Vagina (tissue), 2 donors: ENCODE results near the gene PKIG. TPM values are rescaled to one million over a fixed set of nuclear protein-coding genes. Genes with fewer than 3 reads are reported as not detected.

Experiments
- DNase-seq, 2 donors: peaks; one replicate each; pipeline ENCODE4 v3.0.0-alpha.2; 2017; ENCODE audit errors: extremely low spot score in 2 of 2
- H3K27ac ChIP-seq: fragments of 200-600 bp; sonication (generic); one replicate; pipeline ENCODE4 v1.5.1; 2019
- H3K27me3 ChIP-seq: fragments of 200-600 bp; sonication (generic); one replicate; pipeline ENCODE4 v1.5.1; 2019
- H3K36me3 ChIP-seq, 2 donors: fragments of 200-600 bp; sonication (generic); one replicate each; pipeline ENCODE4 v1.5.1; 2017 to 2019
- H3K4me1 ChIP-seq: fragments of 200-600 bp; sonication (generic); one replicate; pipeline ENCODE4 v1.5.1; 2019
- H3K4me3 ChIP-seq, 2 donors: fragments of 200-600 bp; sonication (generic); 1 replicate in 1 of 2; 2 replicates in 1 of 2; pipeline ENCODE4 v1.5.1; 2016 to 2019
- H3K9me3 ChIP-seq: fragments of 200-600 bp; sonication (generic); one replicate; pipeline ENCODE4 v1.5.1; 2019
- POLR2A ChIP-seq, 2 donors: fragments of 450-650 bp; IDR thresholded peaks; one replicate each; pipeline ENCODE4 v1.6.1; 2017; ENCODE audit warnings: antibody characterized with exemption in 2 of 2, mild to moderate bottlenecking in 2 of 2, moderate library complexity in 2 of 2
- POLR2AphosphoS5 ChIP-seq, 2 donors: sonication (generic); formaldehyde crosslinking; IDR thresholded peaks; one replicate each; pipeline ENCODE4 v1.9.0; 2017; ENCODE audit warnings: antibody characterized with exemption in 2 of 2, mild to moderate bottlenecking in 2 of 2, low read depth in 1 of 2; ENCODE audit not compliant: insufficient read depth in 1 of 2
- intact Hi-C: fragments of 100-400 bp; cut with DNase I; formaldehyde crosslinking; loops from one replicate; pipeline ENCODE4 v1.15.1; 2023
- total RNA-seq: library from RNA; depleted of rRNA; stranded (reverse); fragments of >200 nt; gene quantifications from one replicate; pipeline ENCODE4 v1.2.3, GENCODE V29; 2016
- TF ChIP-seq, protein P1 (sequence below), 3 experiments: fragments of 450-650 bp in 2 of 3; fragments of 200-600 bp in 1 of 3; sonication (generic) in 1 of 3; IDR thresholded peaks; one replicate each; pipeline ENCODE4 v1.5.1; 2017 to 2019; ENCODE audit warnings: antibody characterized with exemption in 3 of 3, mild to moderate bottlenecking in 2 of 3, moderate library complexity in 2 of 3

PKIG gene
- total RNA-seq, 1 donor from 2014 or later = 146 TPM

DNA sequence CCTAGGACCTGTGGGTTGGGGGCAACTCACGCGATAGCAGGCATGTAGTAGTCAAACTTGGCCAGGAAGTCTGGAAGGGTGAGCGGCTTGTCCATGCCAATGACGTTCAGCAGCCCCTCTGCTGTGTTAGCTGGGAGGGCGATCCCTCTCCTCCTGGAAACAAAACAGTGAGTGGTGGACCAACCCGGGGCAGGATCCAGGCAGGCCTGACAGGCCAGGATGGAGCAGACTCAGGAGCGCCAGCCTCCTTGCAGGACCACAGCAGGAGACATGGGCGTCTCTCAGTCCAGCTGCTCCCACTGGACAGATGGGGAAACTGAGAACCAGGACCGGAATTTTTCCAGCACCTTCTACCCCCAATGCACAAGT lies 46.6 kb downstream of the PKIG start:
- Histone ChIP-seq H3K9me3 (no peaks in the 10 kb centered on the region), H3K27me3 (no peaks in the 10 kb centered on the region), H3K27ac (no peak overlapping the region), H3K4me1 (peaks cover 8% of the 10 kb centered on the region), H3K4me3 (no peak overlapping the region), H3K36me3 (peaks cover 0 to under 1% of the 10 kb centered on the region in 2 donors)
- intact Hi-C loops = no loop called here
- TF ChIP-seq POLR2AphosphoS5 (IDR thresholded peaks at IDR 0.05; ENCODE audit: insufficient read depth in 1 of 2, low read depth in 1 of 2) (no peak), POLR2A (IDR thresholded peaks at IDR 0.05) (no peak)
- TF ChIP-seq, protein P1, sequence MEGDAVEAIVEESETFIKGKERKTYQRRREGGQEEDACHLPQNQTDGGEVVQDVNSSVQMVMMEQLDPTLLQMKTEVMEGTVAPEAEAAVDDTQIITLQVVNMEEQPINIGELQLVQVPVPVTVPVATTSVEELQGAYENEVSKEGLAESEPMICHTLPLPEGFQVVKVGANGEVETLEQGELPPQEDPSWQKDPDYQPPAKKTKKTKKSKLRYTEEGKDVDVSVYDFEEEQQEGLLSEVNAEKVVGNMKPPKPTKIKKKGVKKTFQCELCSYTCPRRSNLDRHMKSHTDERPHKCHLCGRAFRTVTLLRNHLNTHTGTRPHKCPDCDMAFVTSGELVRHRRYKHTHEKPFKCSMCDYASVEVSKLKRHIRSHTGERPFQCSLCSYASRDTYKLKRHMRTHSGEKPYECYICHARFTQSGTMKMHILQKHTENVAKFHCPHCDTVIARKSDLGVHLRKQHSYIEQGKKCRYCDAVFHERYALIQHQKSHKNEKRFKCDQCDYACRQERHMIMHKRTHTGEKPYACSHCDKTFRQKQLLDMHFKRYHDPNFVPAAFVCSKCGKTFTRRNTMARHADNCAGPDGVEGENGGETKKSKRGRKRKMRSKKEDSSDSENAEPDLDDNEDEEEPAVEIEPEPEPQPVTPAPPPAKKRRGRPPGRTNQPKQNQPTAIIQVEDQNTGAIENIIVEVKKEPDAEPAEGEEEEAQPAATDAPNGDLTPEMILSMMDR (IDR thresholded peaks at IDR 0.05) = no peak
- no peak for DNase-seq

DNA sequence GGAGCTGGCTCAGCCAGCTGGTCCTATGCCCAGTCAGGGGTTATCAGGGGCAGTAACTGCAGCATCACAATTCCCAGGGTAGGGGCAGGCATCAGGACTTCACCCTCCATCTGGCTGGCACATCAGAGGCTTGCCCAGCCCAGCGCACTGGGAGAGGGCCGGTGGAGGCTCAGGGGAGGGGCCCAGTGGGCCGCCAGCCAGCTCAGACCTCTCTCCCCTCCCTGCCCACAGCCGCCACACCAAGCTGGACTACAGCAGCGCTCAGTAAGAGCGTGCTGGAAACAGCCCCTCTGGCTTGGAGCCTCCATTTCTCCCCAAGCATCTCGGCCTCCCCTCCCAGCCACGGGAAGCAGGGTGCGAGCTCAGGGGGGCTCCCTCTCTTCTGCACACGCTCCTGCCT lies 47.2 kb downstream of the PKIG start:
- Histone ChIP-seq H3K27ac (no peak overlapping the region), H3K36me3 (no peaks in the 10 kb centered on the region), H3K27me3 (no peaks in the 10 kb centered on the region), H3K9me3 (no peaks in the 10 kb centered on the region), H3K4me1 (peaks cover 8% of the 10 kb centered on the region), H3K4me3 (no peak overlapping the region)
- intact Hi-C loops = no loop called here
- TF ChIP-seq, protein P1 (IDR thresholded peaks at IDR 0.05) = no peak
- TF ChIP-seq POLR2AphosphoS5 (IDR thresholded peaks at IDR 0.05; ENCODE audit: insufficient read depth in 1 of 2, low read depth in 1 of 2) = no peak
- TF ChIP-seq POLR2A (IDR thresholded peaks at IDR 0.05) = no peak
- DNase-seq = no peak

DNA sequence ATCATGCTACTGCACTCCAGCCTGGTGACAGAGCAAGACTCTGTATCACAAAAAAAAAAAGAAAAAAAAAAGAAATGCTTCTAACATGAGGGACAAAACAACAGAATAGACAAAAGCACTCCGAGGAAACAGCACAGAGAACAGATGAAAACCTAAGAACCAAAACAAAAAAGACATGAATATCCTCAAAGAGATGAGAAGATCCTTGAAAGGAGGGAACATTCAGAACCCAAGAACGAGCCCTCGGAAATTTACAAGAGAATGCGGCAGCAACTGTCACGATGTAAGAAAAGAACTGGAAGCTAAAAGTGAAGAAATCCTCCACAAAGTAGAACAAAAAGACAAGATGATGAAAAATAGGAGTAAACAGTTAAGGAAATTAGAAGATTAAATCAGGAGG lies 47.9 kb downstream of the PKIG start:
- intact Hi-C loops = no loop called here
- Histone ChIP-seq H3K4me3 (no peak overlapping the region), H3K36me3 (no peaks in the 10 kb centered on the region), H3K9me3 (no peaks in the 10 kb centered on the region), H3K27me3 (no peaks in the 10 kb centered on the region), H3K4me1 (peaks cover 8% of the 10 kb centered on the region), H3K27ac (no peak overlapping the region)
- no peak for DNase-seq
- TF ChIP-seq POLR2A (IDR thresholded peaks at IDR 0.05) (no peak), POLR2AphosphoS5 (IDR thresholded peaks at IDR 0.05; ENCODE audit: insufficient read depth in 1 of 2, low read depth in 1 of 2) (no peak)
- TF ChIP-seq, protein P1 (IDR thresholded peaks at IDR 0.05) = no peak

DNA sequence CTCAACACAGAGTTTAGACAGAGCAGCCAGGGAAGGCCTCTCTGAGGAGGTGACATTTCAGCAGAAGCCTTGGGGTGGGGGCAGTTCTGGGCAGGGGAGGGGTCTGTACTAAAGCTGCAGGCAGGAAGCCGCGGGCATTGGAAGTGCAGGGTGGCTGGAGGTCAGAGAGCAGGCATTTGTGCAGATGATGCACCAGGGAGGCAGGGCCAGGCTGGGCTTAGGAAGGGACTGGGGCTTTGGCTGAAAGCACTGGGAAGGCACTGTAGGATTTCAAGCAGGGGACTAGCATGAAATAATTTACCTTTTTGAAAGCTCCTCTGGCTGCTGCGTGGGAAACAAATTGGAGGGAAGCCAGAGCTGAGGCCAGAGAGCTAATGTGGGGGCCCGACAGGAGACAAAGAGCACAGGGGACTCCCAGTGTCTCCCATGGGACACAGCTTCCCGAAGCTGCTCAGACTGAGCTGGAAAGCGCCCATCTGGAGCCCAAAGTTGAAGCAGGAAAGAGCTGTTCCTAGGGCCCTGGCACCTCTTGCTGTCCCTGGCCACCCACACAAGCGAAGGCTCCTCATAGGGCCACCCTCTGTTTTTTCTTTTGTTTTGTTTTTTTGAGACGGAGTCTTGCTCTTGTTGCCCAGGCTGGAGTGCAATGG lies 49.8 kb downstream of the PKIG start:
- Histone ChIP-seq H3K4me3 (no peak overlapping the region), H3K4me1 (peaks cover 8% of the 10 kb centered on the region), H3K27ac (no peak overlapping the region), H3K9me3 (no peaks in the 10 kb centered on the region), H3K36me3 (no peaks in the 10 kb centered on the region), H3K27me3 (no peaks in the 10 kb centered on the region)
- intact Hi-C loops = no loop called here
- TF ChIP-seq, protein P1 (IDR thresholded peaks at IDR 0.05) = no peak
- TF ChIP-seq POLR2AphosphoS5 (IDR thresholded peaks at IDR 0.05; ENCODE audit: insufficient read depth in 1 of 2, low read depth in 1 of 2) = no peak
- no peak for TF ChIP-seq POLR2A (IDR thresholded peaks at IDR 0.05)
- DNase-seq = no peak

DNA sequence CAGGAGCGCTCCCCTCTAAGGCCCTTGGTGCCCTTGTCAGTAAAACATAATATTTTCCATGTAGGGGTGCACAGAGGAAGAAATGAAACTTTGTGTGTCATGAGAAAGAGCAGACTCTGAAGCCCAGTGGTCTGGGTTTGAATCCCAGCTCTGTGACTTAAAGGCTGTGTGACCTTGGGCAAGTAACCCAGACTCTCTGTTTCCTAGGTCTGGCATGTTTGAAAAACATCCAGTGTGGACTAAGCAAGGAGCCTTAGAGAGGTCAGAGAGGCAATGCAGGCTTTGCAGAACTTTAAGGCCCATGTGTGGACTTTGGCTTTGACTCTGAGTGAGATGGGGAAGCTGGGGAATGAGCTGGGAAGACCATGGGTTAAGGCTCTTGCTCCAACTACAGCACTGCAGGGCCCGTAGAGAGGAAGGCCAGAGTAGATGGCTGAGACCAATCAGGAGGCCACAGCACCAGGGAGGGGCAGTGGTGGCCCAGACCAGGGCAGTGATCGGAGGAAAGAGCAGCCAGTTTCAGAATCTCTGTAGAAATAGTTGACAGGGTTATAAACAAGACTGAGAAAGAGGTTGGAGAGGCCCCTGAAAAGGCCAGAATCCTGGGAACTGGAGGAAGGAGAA lies 50.9 kb downstream of the PKIG start:
- H3K36me3 ChIP-seq = no peaks in the 10 kb centered on the region
- no peak for DNase-seq
- H3K27ac ChIP-seq = no peak overlapping the region
- no peaks in the 10 kb centered on the region for H3K27me3 ChIP-seq
- TF ChIP-seq POLR2AphosphoS5 (IDR thresholded peaks at IDR 0.05; ENCODE audit: insufficient read depth in 1 of 2, low read depth in 1 of 2) (no peak), POLR2A (IDR thresholded peaks at IDR 0.05) (no peak)
- TF ChIP-seq, protein P1 (IDR thresholded peaks at IDR 0.05) = no peak
- no peak overlapping the region for H3K4me3 ChIP-seq
- H3K9me3 ChIP-seq = no peaks in the 10 kb centered on the region
- intact Hi-C loops = no loop called here
- H3K4me1 ChIP-seq = peaks cover 8% of the 10 kb centered on the region
